Left renal pelvis (tissue), 4 donors: ENCODE results near the gene OR7A17. TPM values are rescaled to one million over a fixed set of nuclear protein-coding genes. Genes with fewer than 3 reads are reported as not detected.

ENCODE experiments used
- DNase-seq, 4 donors: peaks; one replicate each; pipeline ENCODE4 v3.0.0-alpha.2; 2013; ENCODE audit warnings: low read depth in 4 of 4, low spot score in 3 of 4
- polyA plus RNA-seq, 4 donors: library from polyadenylated mRNA; unstranded; fragments of 120-200 nt; gene quantifications; one replicate each; pipeline ENCODE4 v1.2.1, GENCODE V29; 2013; ENCODE audit not compliant: insufficient read length in 4 of 4

The OR7A17 gene
- under 1 TPM in 2 of 4 donors, not detected in 2; 0.06 TPM for polyA plus RNA-seq

DNA sequence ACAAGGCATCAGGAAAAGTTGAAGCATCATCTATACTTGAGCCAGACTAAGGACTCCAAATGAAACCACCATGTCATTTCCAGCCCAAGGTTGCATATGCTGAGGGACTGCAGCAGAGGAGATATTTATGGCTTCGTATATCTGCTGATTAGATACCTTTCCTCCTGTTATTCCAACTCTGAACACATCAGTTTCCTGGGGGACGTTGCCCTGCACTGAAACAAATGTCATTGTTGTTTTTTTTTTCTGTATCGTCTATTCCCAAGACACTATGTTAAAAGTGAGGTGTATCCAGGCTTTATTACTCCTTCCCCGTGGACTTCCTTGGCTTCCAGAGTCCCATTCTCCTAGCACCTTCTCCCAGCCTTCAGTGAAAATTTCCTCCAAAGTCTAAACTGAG is at the start of gene OR7A17:
TSS of gene OR7A17 (minus strand) at position 101 of the 400 bp plus-strand sequence. CDS start 4,777 bp downstream, outside the sequence.
- DNase-seq: no peak

DNA sequence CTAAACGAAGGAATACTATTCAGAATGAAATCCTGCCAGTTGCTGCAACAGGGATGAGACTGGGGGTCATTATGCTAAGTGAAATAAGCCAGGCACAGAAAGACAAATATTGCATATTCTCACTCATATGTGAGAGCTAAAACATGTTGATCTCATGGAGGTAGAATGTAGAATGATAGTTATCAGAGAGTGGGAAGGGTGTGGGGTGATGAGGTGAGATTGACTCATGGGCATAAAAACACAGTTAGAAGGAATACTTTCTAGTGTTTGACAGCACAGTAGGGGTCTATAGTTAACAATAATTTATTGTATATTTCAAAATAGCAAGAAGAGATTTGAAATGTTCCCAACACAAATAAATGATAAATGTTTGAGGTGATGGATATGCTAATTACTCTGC is 47.6 kb upstream of the OR7A17 start:
- DNase-seq: no peak

DNA sequence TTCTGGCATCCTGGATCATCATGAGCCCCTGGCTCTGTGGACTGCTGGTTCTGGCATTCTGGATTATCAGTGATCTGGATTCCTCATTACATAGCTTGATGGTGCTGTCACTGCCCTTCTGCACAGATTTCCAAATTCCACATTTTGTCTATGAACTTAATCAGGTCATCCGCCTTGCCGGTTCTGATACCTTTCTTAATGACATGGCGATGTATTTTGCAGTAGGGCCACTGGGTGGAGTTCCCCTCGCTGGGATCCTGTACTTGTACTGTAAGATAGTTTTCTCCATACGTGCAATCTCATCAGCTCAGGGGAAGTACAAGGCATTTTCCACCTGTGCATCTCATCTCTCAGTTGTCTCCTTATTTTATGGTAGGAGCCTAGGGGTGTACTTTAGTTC is 30.9 kb upstream of the OR7A17 start:
- DNase-seq: no peak

DNA sequence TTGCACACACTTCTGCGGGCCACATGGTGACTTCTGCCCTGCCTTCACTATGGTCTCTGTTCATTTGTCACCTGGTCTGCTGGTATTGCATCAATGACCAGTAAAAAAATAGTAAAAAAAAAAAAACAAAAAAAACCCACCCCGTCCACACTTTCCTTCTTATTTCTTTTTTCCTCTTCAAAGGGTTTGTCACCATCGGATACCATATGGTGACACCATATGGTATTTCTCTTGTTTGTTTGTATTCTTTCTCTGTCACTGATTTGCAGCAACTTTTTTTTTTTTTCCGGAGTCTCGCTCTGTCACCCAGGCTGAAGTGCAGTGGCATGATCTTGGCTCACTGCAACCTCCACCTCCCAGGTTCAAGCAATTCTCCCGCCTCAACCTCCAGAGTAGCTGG is 29.2 kb upstream of the OR7A17 start:
- DNase-seq: no peak

DNA sequence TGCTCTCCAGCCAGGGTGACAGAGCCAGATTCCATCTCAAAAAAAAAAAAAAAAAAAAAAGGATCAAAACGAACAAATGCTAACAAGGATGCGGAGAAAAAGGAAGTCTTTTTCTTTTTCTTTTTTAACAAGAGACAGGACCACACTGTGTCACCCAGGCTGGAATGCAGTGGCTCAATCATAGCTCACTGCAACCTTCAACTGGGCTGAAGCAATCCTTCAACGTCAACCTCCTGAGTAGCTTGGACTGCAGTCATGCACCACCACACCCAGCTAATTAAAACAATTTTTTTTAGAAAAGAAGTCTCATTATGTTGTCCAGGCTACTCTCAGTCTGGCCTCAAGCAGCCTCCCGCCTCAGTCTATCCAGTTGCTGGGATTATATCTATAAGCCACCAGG is 20.8 kb upstream of the OR7A17 start:
- no peak for DNase-seq

DNA sequence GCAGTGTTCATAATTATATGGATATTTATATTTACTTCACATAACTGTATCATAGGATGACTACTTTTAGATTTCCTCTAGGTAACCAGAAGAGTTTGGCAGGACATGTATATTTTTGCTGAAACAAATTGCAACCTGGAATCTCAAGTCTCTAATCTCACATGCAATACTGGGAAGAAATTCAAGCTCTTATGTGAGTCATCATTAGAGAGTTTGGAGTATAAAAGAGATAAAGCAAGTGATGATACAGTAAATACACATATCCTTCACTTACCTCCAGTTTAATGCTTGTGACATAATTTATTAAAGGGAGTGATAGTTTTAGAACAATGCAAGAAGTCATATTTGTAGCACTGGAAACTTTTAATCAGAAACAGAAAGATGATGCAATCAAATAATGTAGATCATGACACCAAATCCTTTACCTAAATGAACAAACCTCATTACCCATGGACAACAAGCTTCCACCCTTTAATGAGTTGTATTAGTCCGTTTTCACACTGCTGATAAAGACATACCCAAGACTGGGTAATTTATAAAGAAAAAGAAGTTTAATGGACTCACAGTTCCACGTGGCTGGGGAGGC is 15.8 kb upstream of the OR7A17 start:
- no peak for DNase-seq

DNA sequence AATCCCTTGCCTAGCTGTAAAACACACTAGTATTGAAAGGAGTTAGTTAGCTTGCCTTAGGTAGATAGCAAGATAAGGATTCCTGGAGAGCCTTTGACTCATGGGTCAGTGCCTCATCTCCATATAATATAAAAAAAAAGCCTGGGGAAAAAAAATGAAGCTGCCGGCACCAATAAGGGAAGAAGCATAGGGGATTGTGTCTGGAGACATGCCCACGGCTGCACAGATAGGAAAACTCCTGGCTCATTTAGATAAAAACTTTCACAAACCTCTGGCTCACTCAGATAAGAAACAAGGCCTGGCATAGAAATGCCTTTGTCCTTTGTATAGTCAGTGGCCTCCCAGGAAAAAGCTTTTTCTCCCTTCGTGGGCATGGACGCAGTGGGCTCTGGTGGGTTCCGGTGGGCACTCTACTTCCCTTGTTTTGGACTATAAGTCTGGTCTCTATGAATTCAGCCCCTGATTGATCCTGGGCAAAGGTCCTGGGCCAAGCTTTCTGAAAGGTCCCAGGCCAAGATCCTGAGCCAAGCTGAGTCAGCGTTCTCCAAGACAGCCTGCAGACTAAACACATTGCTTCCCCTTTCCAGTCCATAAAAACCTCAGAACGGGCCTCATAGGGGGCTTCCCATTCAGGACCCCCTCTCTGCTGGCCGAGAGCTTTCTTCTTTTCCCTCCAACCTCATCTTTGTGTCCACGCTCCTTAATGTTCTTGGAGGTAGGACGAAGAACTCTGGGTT is 4.9 kb upstream of the OR7A17 start:
- DNase-seq: no peak

DNA sequence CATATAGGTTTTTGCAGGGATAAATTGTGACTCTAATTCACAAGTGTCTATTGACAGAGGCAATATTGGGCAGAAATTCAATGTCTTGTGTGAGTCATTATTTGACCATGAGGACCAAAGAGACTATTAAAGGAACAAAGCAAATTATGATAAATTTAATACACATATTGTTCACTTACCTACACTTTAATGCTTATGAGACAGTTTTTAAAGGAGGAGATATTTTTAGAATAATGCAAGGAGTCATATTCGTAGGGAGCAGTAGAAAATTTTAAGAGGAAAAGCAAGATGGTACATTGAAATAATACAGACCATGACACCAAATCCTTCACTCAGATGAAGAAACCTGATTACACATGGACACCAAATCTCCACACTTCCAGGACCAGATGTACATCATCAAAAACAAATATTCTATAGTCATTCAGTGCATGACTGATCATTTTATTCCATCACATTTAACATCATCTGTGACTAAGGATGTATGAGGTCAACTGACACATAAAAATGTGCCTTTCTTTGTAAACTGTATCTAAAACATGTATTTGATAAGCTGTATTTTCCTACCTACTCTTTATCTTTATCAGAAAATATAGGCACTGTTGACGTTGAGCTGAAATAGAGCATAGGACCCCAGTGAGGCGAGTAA is 4.2 kb upstream of the OR7A17 start:
- DNase-seq: no peak

DNA sequence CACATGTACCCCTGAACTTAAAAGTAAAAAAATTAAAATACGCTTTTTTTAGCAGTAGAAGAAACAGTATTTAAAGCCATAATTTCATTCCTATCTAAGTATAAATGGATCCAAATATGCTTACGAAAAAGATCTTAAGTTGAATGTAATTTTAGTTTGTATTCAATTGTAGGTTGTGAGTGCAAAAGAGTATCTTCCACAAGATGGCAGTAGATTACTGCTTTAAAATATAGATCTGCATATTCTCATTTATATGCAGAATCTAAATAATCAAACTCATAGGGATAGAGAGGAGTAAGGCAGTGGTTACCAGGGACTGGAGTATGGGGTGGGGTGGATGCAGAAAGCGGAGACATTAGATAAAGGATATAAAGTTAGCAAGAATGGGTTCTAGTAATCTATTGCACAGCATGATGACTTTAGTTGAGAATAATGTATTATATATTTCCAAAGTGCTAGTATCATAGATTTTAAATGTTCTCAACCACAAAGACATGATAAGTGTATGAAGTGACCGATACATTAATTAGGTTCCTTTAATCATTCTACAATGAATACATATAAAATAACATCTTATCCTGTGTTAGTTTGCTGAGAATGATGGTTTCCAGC is 14.2 kb downstream of the OR7A17 start:
- DNase-seq: no peak

DNA sequence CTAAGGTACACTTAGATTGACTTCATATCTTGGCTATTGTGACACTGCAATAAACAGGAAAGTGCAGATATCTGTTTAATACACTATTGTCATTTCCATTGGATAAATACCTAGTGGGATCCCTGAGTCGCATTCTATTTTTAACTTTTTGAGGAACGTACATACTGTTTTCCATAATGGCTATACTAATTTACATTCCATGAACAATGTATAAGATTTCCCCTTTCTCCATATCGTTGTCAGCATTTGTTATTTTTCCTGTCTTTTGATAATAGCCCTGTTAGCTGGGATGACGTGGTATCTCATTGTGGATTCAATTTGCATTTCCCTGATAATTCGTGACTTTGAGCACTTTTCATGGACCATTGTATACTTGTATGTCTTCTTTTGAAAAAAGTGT is 17.4 kb downstream of the OR7A17 start:
- no peak for DNase-seq

DNA sequence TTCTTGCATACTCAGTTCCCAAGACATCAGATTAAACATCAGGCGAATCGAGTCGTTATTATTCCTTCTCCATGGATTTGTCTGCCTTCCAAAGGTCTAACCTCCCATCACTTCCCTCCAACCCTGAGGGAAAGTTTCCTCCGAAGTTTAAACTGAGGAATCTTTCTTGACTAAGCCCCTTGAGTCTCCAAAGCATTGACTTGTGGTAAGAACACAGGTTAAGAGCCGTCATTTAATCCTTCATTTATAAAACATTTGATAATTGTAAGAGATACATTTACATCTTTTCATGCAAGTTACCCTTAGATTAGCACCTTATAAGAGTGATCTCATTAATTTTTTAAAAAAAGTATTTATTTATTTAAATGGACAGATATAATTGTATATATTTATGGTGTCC is 37.1 kb downstream of the OR7A17 start, which contains the start of gene OR7A10:
TSS of gene OR7A10 (minus strand) at position 101 of the 400 bp plus-strand sequence. CDS start 7,045 bp downstream, outside the sequence.
- no peak for DNase-seq

DNA sequence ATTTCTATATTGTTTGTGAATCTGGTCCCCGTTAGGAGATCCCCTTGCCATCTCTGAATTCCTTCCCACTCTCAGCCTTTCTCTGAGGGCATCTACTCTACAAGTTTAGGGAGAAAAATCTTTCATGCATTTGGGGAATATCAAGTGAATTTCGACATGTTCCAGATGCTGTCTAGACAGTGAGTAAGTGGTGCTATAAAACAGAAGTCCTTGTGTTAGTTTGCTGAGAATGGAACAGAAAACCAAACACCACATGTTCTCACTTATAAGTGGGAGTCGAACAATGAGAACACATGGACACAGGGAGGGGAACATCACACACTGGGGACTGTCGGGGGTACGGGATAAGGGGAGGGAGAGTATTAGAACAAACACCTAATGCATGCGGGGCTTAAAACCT is 42.4 kb downstream of the OR7A17 start:
- peak in 1 of 4 donors; percentile 15 for DNase-seq

DNA sequence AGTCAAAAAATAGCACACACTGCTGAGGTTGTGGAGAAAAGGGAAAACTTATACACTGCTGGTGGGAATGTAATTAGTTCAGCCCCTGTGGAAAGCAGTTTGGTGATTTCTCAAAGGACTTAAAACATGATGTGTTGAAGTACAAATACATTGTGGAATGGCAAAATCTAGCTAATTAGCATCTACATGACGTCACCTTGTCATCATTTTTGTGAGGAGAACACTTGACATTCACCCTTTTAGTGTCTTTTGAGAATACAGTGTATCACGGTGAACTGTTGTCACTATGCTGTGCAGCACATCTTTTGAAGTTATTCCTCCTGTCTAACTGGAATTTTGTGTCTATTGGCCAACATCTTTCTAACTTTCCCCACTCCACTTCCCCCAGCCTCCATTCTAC is 42.8 kb downstream of the OR7A17 start:
- DNase-seq: no peak

DNA sequence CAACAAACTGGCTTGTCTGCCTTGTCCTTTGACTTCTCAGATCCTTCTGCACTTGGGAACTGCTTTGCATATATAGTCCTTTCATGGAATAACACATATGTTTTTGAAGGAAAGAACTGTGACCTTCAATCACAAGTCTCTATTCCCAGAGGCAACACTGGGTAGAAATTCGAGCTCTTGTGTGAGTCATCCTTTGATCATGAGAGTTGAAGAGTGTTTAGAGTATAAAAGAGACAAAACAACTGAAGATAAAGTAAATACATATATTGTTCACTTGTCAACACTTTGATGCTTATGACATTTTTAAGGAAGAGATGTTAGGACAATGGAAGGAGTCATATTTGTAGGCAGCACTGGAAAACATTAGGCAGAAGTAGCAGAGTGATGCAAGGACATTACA is 45.7 kb downstream of the OR7A17 start:
- DNase-seq: no peak

DNA sequence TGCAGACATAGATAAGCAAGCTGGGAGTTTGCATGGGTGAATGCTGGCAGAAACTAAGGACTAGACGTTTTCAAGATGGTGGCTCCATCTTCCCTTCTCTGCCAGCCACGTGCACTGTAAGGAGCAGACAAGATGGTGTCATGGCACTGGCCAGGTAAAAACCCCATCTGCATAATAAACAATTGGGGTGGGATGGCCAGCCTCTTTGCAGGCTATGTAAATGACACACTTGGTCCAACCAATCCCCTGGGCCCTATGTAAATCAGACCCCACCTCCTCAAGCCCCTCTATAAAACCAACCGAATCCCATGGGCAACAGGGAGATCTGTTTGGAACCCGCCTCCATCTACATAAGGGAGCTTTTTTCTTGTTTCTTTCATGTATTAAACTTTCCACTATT is 48.5 kb downstream of the OR7A17 start:
- DNase-seq: no peak

DNA sequence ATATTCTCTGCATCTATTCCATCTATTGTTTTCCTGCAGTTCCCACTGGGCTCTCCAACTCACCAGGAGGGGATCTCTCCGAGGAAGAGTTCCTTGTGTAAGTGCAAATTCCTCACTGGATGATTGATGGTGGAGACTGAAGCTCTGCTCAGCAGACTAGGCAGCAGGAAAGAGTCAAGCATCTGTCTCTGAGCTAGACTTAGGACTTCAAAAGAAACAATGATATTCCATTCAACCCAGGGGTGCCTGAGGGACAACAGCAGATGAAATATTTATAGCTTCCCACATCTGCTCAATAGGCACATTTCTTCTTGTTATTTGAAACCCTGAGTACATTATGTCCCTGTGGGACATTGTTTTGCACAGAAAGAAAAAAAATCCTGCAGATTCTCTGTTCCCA is 50.9 kb downstream of the OR7A17 start, which contains the start of the genes OR7A5 and OR7C1:
TSS of gene OR7A5 (minus strand) at position 175 of the 400 bp plus-strand sequence. CDS start 6,944 bp downstream, outside the sequence.
TSS of gene OR7C1 (minus strand) at position 175 of the 400 bp plus-strand sequence. CDS start 35,049 bp downstream, outside the sequence.
- DNase-seq: peak; percentile 18 to 57 (median 34)

DNA sequence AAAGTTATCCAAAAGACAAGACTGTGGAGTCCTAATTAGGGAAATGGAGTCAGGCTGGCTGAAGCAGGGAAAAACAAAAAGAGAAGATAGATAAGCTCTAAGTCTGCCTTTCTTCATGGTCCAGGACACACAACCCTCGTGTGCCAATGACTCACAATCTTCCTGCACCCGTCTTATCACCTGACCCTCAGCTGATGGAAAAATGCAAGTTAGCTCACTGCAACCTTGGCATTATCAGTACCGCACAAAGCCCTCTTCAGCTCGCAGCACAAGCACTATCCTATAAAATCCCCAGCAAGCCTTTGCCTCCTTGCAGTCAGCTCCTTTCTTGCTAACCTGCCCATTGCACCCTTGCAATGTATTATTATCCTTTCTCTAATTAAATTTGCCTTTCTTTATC is 55.2 kb downstream of the OR7A17 start:
- DNase-seq: no peak
